ENCODE measurements around the gene GMPPA. TPM values are rescaled to one million over a fixed set of nuclear protein-coding genes. Genes with fewer than 3 reads are reported as not detected.

The GMPPA gene
- total RNA-seq, 1 donor from 2014 or later: 25.3 TPM

GRCh38 chr2:219453671-219454590 is 44.8 kb upstream of the GMPPA start:
- no peak overlapping the region for H3K4me3 ChIP-seq
- no peaks in the 10 kb centered on the region for H3K9me3 ChIP-seq
- peaks cover 12% of the 10 kb centered on the region for H3K27me3 ChIP-seq
- no peaks in the 10 kb centered on the region for H3K36me3 ChIP-seq
- H3K4me1 ChIP-seq: no peaks in the 10 kb centered on the region
- H3K27ac ChIP-seq: peak overlapping the region; percentile 18
- intact Hi-C loops (cut with DNase I): no loop called here
- no peak for DNase-seq
- no peak for TF ChIP-seq CTCF (IDR thresholded peaks at IDR 0.05)
- no peak for ATAC-seq

GRCh38 chr2:219455581-219455980 is 43.1 kb upstream of the GMPPA start:
- ATAC-seq: no peak
- Histone ChIP-seq H3K27ac (no peak overlapping the region), H3K9me3 (no peaks in the 10 kb centered on the region), H3K4me1 (no peaks in the 10 kb centered on the region), H3K36me3 (no peaks in the 10 kb centered on the region), H3K4me3 (no peak overlapping the region), H3K27me3 (no peaks in the 10 kb centered on the region)
- intact Hi-C loops (cut with DNase I): no loop called here
- TF ChIP-seq CTCF (IDR thresholded peaks at IDR 0.05): no peak
- DNase-seq: no peak

GRCh38 chr2:219457784-219458369 is 40.8 kb upstream of the GMPPA start:
- no peaks in the 10 kb centered on the region for H3K4me1 ChIP-seq

GRCh38 chr2:219458996-219459395 is 39.7 kb upstream of the GMPPA start:
- DNase-seq (no peak), ATAC-seq (no peak)
- Histone ChIP-seq H3K4me1 (no peaks in the 10 kb centered on the region), H3K27me3 (no peaks in the 10 kb centered on the region), H3K36me3 (no peaks in the 10 kb centered on the region), H3K4me3 (no peak overlapping the region), H3K9me3 (no peaks in the 10 kb centered on the region), H3K27ac (no peak overlapping the region)
- intact Hi-C loops (cut with DNase I): no loop called here
- no peak for TF ChIP-seq CTCF (IDR thresholded peaks at IDR 0.05)

More at GRCh38 chr2:219457784-219458369, 40.8 kb upstream of the GMPPA start:
- no peak overlapping the region for H3K4me3 ChIP-seq
- intact Hi-C loops (cut with DNase I): no loop called here
- no peaks in the 10 kb centered on the region for H3K9me3 ChIP-seq
- H3K27me3 ChIP-seq: no peaks in the 10 kb centered on the region
- peak; percentile 6 for TF ChIP-seq CTCF (IDR thresholded peaks at IDR 0.05)
- H3K27ac ChIP-seq: no peak overlapping the region
- H3K36me3 ChIP-seq: no peaks in the 10 kb centered on the region
- ATAC-seq (no peak), DNase-seq (no peak)

GRCh38 chr2:219459460-219460311 is 39.0 kb upstream of the GMPPA start:
- DNase-seq (no peak), ATAC-seq (peak; percentile 81)
- peak; percentile 91 for TF ChIP-seq CTCF (IDR thresholded peaks at IDR 0.05)
- Histone ChIP-seq H3K4me3 (no peak overlapping the region), H3K36me3 (no peaks in the 10 kb centered on the region), H3K27me3 (no peaks in the 10 kb centered on the region), H3K4me1 (no peaks in the 10 kb centered on the region), H3K9me3 (no peaks in the 10 kb centered on the region), H3K27ac (peak overlapping the region; percentile 7)
- intact Hi-C loops (cut with DNase I): no loop called here

Measured in upper lobe of right lung (tissue), 1 donor.